22Rv1 (cell line): ENCODE results near the gene CDC42SE1.

ENCODE experiments used
- H3K27ac ChIP-seq: fragments of 450-650 bp; 2 replicates; pipeline ENCODE4 v1.5.1; 2017
- CTCF ChIP-seq: fragments of 450-650 bp; IDR thresholded peaks from 2 replicates; pipeline ENCODE4 v1.5.1; 2017; ENCODE audit warnings: mild to moderate bottlenecking
- ZFX ChIP-seq: fragments of 450-650 bp; IDR thresholded peaks from 2 replicates; pipeline ENCODE4 v1.6.1; 2017; ENCODE audit warnings: antibody characterized with exemption, borderline replicate concordance

CDC42SE1 gene

GRCh38 chr1:151039521-151039920 lies 19.9 kb downstream of the CDC42SE1 start:
- TF ChIP-seq CTCF (no peak), ZFX (no peak)

GRCh38 chr1:151037032-151037431 lies 22.4 kb downstream of the CDC42SE1 start:
- TF ChIP-seq ZFX (no peak), CTCF (no peak)

More at GRCh38 chr1:151039521-151039920, 19.9 kb downstream of the CDC42SE1 start:
- H3K27ac ChIP-seq: no peak overlapping the region

GRCh38 chr1:151036356-151036755 lies 23.1 kb downstream of the CDC42SE1 start, which contains the start of gene BNIPL:
BNIPL (plus strand) TSS chr1:151036586; CDS start chr1:151036726, 140 bp downstream.
- TF ChIP-seq CTCF (no peak), ZFX (no peak)
- H3K27ac ChIP-seq: no peak within 1 kb of the TSS

More at GRCh38 chr1:151037032-151037431, 22.4 kb downstream of the CDC42SE1 start:
- no peak overlapping the region for H3K27ac ChIP-seq

- TF ChIP-seq ZFX (no peak), CTCF (no peak)
These were observed 24.3 kb downstream of the CDC42SE1 start for GRCh38 chr1:151035167-151035566.

GRCh38 chr1:151032164-151032563 lies 27.3 kb downstream of the CDC42SE1 start:
- no peak for TF ChIP-seq CTCF
- TF ChIP-seq ZFX: no peak
- H3K27ac ChIP-seq: no peak overlapping the region

More at GRCh38 chr1:151035167-151035566, 24.3 kb downstream of the CDC42SE1 start:
- H3K27ac ChIP-seq: no peak overlapping the region

- TF ChIP-seq CTCF (no peak), ZFX (no peak)
These were observed 33.0 kb downstream of the CDC42SE1 start for GRCh38 chr1:151026460-151026859.

GRCh38 chr1:151024540-151025146 lies 34.8 kb downstream of the CDC42SE1 start:
- no peak overlapping the region for H3K27ac ChIP-seq
- TF ChIP-seq CTCF (peak; percentile 93), ZFX (no peak)

More at GRCh38 chr1:151026460-151026859, 33.0 kb downstream of the CDC42SE1 start:
- H3K27ac ChIP-seq: no peak overlapping the region
